Neutrophil (primary cell): ENCODE results near the gene BRIP1.

ENCODE experiments used
- H3K27ac ChIP-seq: fragments of 200-600 bp; sonication (generic); 2 replicates; pipeline ENCODE4 v1.5.1; 2016; ENCODE audit warnings: mild to moderate bottlenecking, moderate library complexity
- H3K27me3 ChIP-seq: fragments of 200-600 bp; sonication (generic); 2 replicates; pipeline ENCODE4 v1.6.0; 2016; ENCODE audit warnings: mild to moderate bottlenecking
- H3K36me3 ChIP-seq: fragments of 200-600 bp; sonication (generic); 2 replicates; pipeline ENCODE4 v1.5.1; 2017
- H3K4me1 ChIP-seq, 2 experiments: fragments of 200-600 bp in 1 of 2; sonication (generic) in 1 of 2; 1 replicate in 1 of 2; 2 replicates in 1 of 2; pipeline versions ENCODE4 v1.5.1 to v1.6.1; 2013 to 2016; ENCODE audit warnings: low read depth in 1 of 2, low read length in 1 of 2, mild to moderate bottlenecking in 1 of 2, moderate library complexity in 1 of 2; ENCODE audit not compliant: control insufficient read depth in 1 of 2, insufficient read depth in 1 of 2
- H3K4me3 ChIP-seq, 2 experiments: fragments of 200-600 bp in 1 of 2; sonication (generic) in 1 of 2; 1 replicate in 1 of 2; 2 replicates in 1 of 2; pipeline ENCODE4 v1.5.1; 2013 to 2016; ENCODE audit warnings: low read depth in 1 of 2, low read length in 1 of 2, mild to moderate bottlenecking in 1 of 2, moderate library complexity in 1 of 2
- H3K9me3 ChIP-seq: fragments of 200-600 bp; sonication (generic); 2 replicates; pipeline ENCODE4 v1.5.1; 2016
- CTCF ChIP-seq: fragments of 200-600 bp; sonication (generic); IDR thresholded peaks from 2 replicates; pipeline ENCODE4 v1.5.1; 2016; ENCODE audit warnings: antibody characterized with exemption

The BRIP1 gene

GRCh38 chr17:61698244-61698643, 165.1 kb downstream of the BRIP1 start:
- no peaks in the 10 kb centered on the region for H3K4me1 ChIP-seq
- no peak for TF ChIP-seq CTCF
- H3K27me3 ChIP-seq = no peaks in the 10 kb centered on the region
- H3K4me3 ChIP-seq = no peak overlapping the region
- peaks cover 12% of the 10 kb centered on the region for H3K9me3 ChIP-seq
- no peak overlapping the region for H3K27ac ChIP-seq
- no peaks in the 10 kb centered on the region for H3K36me3 ChIP-seq

- Histone ChIP-seq H3K4me3 (no peak overlapping the region), H3K36me3 (no peaks in the 10 kb centered on the region)
- no peak for TF ChIP-seq CTCF
Measured at GRCh38 chr17:61695779-61696337, 167.5 kb downstream of the BRIP1 start.

GRCh38 chr17:61694095-61694494, 169.2 kb downstream of the BRIP1 start:
- Histone ChIP-seq H3K4me3 (no peak overlapping the region), H3K27me3 (no peaks in the 10 kb centered on the region), H3K36me3 (no peaks in the 10 kb centered on the region), H3K9me3 (no peaks in the 10 kb centered on the region), H3K27ac (no peak overlapping the region), H3K4me1 (no peaks in the 10 kb centered on the region)
- TF ChIP-seq CTCF = no peak

More at GRCh38 chr17:61695779-61696337, 167.5 kb downstream of the BRIP1 start:
- Histone ChIP-seq H3K27ac (no peak overlapping the region), H3K4me1 (no peaks in the 10 kb centered on the region), H3K27me3 (no peaks in the 10 kb centered on the region), H3K9me3 (peaks cover 12% of the 10 kb centered on the region)

- Histone ChIP-seq H3K27me3 (no peaks in the 10 kb centered on the region), H3K9me3 (no peaks in the 10 kb centered on the region), H3K4me3 (no peak overlapping the region), H3K27ac (no peak overlapping the region), H3K4me1 (no peaks in the 10 kb centered on the region), H3K36me3 (peaks cover 4% of the 10 kb centered on the region)
- no peak for TF ChIP-seq CTCF
Measured at GRCh38 chr17:61689610-61690180, 173.6 kb downstream of the BRIP1 start.

GRCh38 chr17:61687769-61688168, 175.6 kb downstream of the BRIP1 start:
- Histone ChIP-seq H3K36me3 (peaks cover 15% of the 10 kb centered on the region), H3K4me1 (no peaks in the 10 kb centered on the region), H3K27me3 (no peaks in the 10 kb centered on the region), H3K4me3 (no peak overlapping the region), H3K27ac (no peak overlapping the region), H3K9me3 (no peaks in the 10 kb centered on the region)
- TF ChIP-seq CTCF = no peak
